ENCODE measurements around the gene MAPK9.

- TF ChIP-seq CTCF (conservative IDR thresholded peaks at IDR 0.05; ENCODE audit: low read length) (no peak), EZH2phosphoT487 (IDR thresholded peaks at IDR 0.05; ENCODE audit: borderline replicate concordance) (no peak)
These were observed 56.0 kb downstream of the MAPK9 start for GRCh38 chr5:180235846-180236245.

Data from Loucy (cell line).